HepG2 (cell line): ENCODE measurements around the gene CPA5.

Experiments
- MYC ChIP-seq: sonication (generic); formaldehyde crosslinking; IDR thresholded peaks from 2 replicates; pipeline ENCODE4 v1.9.0; 2021; ENCODE audit warnings: missing genetic modification reagents, borderline replicate concordance
- NR2C2 ChIP-seq: sonication (generic); formaldehyde crosslinking; IDR thresholded peaks from 2 replicates; pipeline ENCODE4 v1.4.0; 2020; ENCODE audit warnings: missing genetic modification reagents, mild to moderate bottlenecking, moderate library complexity, borderline replicate concordance
- TAF1 ChIP-seq: sonication (generic); formaldehyde crosslinking; IDR thresholded peaks from 2 replicates; pipeline ENCODE4 v1.4.0; 2020; ENCODE audit warnings: missing genetic modification reagents
- ZFX ChIP-seq: sonication (generic); formaldehyde crosslinking; IDR thresholded peaks from 2 replicates; pipeline ENCODE4 v1.4.0; 2020; ENCODE audit warnings: mild to moderate bottlenecking, low read depth, missing genetic modification reagents, moderate library complexity
- TF ChIP-seq, protein P1 (sequence below), 2 experiments: sonication (generic) in 1 of 2; formaldehyde crosslinking in 1 of 2; IDR thresholded peaks; 2 replicates each; pipeline versions ENCODE4 v1.5.1 to v1.6.1; 2011 to 2020; ENCODE audit warnings: borderline replicate concordance in 1 of 2, low read depth in 1 of 2, low read length in 1 of 2, mild to moderate bottlenecking in 1 of 2, missing genetic modification reagents in 1 of 2, moderate library complexity in 1 of 2

DNA sequence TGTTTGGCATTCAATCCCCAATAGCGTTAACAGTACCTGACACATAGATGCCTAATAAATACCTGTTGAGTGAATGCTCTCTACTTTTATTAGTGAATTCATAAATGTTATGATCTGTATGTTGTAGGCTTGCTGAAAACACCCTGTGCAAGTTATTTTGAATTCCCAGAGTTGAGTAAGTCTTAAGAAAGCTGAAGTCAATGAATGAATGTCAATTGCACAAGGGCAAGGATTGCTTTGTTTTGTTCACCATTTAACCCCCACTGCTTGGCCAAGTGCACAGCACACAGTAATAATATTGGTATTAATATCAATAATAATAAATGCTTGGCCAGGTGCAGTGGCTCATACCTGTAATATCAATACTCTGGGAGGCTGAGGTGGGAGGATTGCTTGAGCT, 45.9 kb downstream of the CPA5 start:
- TF ChIP-seq TAF1, result no peak
- TF ChIP-seq NR2C2, result no peak
- TF ChIP-seq ZFX (CRISPR knock-in tag), result no peak
- TF ChIP-seq, protein P1, sequence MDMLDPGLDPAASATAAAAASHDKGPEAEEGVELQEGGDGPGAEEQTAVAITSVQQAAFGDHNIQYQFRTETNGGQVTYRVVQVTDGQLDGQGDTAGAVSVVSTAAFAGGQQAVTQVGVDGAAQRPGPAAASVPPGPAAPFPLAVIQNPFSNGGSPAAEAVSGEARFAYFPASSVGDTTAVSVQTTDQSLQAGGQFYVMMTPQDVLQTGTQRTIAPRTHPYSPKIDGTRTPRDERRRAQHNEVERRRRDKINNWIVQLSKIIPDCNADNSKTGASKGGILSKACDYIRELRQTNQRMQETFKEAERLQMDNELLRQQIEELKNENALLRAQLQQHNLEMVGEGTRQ (IDR thresholded peaks at IDR 0.05; ENCODE audit: low read depth, low read length), result no peak
- TF ChIP-seq, protein P1 (CRISPR knock-in tag; IDR thresholded peaks at IDR 0.05; ENCODE audit: borderline replicate concordance), result no peak
- no peak for TF ChIP-seq MYC (CRISPR knock-in tag)
